Tibial artery (tissue), 4 donors: ENCODE data around the gene ADGRV1.

Experiments used
- DNase-seq, 2 donors: peaks; one replicate each; pipeline ENCODE4 v3.0.0-alpha.2; 2019
- H3K27ac ChIP-seq, 2 donors: fragments of 200-600 bp; sonication (generic) in 1 of 2; 1 replicate in 1 of 2; 2 replicates in 1 of 2; pipeline ENCODE4 v1.5.1; 2018 to 2019; ENCODE audit warnings: mild to moderate bottlenecking in 1 of 2
- H3K27me3 ChIP-seq, 2 donors: fragments of 200-600 bp; sonication (generic) in 1 of 2; one replicate each; pipeline versions ENCODE4 v1.5.1 to v1.6.0; 2016 to 2019
- H3K36me3 ChIP-seq, 3 donors: fragments of 200-600 bp; sonication (generic) in 2 of 3; one replicate each; pipeline ENCODE4 v1.5.1; 2016 to 2019; ENCODE audit warnings: mild to moderate bottlenecking in 2 of 3
- H3K4me1 ChIP-seq, 4 donors: fragments of 200-600 bp; sonication (generic) in 2 of 4; 1 replicate in 3 of 4; 2 replicates in 1 of 4; pipeline ENCODE4 v1.5.1; 2016 to 2019
- H3K4me3 ChIP-seq, 2 donors: fragments of 200-600 bp; sonication (generic) in 1 of 2; 1 replicate in 1 of 2; 2 replicates in 1 of 2; pipeline ENCODE4 v1.5.1; 2018 to 2019; ENCODE audit warnings: mild to moderate bottlenecking in 2 of 2
- H3K9me3 ChIP-seq, 3 donors: fragments of 200-600 bp; sonication (generic) in 1 of 3; one replicate each; pipeline ENCODE4 v1.5.1; 2016 to 2019
- intact Hi-C: fragments of 100-400 bp; cut with DNase I; formaldehyde crosslinking; loops from one replicate; pipeline ENCODE4 v1.15.0; 2023; ENCODE audit warnings: low total_unique reads
- TF ChIP-seq, protein P1 (sequence below), 2 experiments: fragments of 200-600 bp in 1 of 2; fragments of 450-650 bp in 1 of 2; IDR thresholded peaks; one replicate each; pipeline ENCODE4 v1.5.1; 2017 to 2019; ENCODE audit warnings: antibody characterized with exemption in 2 of 2, mild to moderate bottlenecking in 1 of 2, moderate library complexity in 1 of 2

Gene ADGRV1

DNA sequence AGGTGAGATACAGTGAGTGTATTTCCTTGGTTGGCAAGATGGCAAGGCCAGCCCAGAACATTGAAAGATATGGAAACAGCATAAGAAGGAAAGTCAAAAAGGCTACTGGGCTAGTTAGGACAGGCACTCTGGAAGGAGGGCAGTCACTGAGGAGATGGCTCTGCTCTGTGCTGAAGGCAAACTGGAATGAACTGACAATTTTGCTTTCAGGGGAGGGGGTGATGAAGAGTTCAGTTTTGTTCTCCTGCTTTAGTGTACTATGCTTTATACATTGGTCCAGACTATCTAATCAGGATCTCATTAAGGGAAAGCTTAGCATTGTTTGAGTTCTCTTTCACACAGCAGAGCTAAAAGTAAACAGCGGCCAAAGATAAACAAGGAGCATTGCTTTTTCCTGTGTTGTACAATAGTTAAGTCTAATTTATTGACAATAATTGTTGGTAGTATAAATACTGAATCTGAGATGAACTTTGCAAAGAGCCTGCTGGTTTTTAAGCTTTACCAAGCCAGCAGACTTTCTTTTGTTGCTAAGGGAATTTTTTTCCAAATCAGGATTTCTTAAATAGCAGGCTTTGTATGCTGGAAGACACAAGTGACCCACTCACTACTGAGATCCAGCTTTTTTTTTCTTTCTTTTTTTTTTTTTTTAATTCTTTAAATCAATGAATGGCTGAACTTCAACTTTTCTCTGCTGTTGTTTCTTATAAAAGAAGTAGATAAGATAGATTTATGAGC is 469.0 kb downstream of the ADGRV1 start:
- no peaks in the 10 kb centered on the region for H3K9me3 ChIP-seq
- no peaks in the 10 kb centered on the region for H3K4me1 ChIP-seq
- H3K27me3 ChIP-seq, result no peaks in the 10 kb centered on the region
- H3K4me3 ChIP-seq, result no peak overlapping the region
- no peak for DNase-seq
- H3K36me3 ChIP-seq, result no peaks in the 10 kb centered on the region
- TF ChIP-seq, protein P1, sequence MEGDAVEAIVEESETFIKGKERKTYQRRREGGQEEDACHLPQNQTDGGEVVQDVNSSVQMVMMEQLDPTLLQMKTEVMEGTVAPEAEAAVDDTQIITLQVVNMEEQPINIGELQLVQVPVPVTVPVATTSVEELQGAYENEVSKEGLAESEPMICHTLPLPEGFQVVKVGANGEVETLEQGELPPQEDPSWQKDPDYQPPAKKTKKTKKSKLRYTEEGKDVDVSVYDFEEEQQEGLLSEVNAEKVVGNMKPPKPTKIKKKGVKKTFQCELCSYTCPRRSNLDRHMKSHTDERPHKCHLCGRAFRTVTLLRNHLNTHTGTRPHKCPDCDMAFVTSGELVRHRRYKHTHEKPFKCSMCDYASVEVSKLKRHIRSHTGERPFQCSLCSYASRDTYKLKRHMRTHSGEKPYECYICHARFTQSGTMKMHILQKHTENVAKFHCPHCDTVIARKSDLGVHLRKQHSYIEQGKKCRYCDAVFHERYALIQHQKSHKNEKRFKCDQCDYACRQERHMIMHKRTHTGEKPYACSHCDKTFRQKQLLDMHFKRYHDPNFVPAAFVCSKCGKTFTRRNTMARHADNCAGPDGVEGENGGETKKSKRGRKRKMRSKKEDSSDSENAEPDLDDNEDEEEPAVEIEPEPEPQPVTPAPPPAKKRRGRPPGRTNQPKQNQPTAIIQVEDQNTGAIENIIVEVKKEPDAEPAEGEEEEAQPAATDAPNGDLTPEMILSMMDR (IDR thresholded peaks at IDR 0.05), result no peak
- H3K27ac ChIP-seq, result no peak overlapping the region
- intact Hi-C loops, result no loop called here

DNA sequence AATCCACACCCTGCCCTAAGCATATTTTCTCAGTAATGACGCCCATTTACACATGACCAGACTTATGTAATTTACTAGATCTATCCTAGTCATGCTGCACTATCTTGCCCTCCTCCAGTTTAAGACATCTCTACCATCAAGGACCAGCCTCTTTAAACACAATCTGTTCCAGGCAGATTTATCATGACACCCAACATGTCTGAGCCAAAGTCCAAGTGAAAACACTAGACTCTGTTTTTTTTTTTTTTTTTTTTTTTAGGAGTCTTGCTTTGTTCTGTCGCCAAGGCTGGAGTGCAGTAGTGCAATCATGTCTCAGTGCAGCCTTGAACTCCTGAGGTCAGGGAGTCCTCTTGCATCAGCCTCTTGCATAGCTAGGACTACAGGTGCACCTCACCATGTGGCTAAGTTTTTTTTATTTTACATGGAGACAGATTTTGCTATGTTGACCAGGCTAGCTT is 469.9 kb downstream of the ADGRV1 start:
- DNase-seq, result no peak
- Histone ChIP-seq H3K4me1 (no peaks in the 10 kb centered on the region), H3K4me3 (no peak overlapping the region), H3K9me3 (no peaks in the 10 kb centered on the region), H3K27ac (no peak overlapping the region), H3K27me3 (no peaks in the 10 kb centered on the region), H3K36me3 (no peaks in the 10 kb centered on the region)
- intact Hi-C loops, result no loop called here
- TF ChIP-seq, protein P1 (IDR thresholded peaks at IDR 0.05), result no peak

- intact Hi-C loops, result no loop called here
- Histone ChIP-seq H3K4me3 (no peak overlapping the region), H3K4me1 (no peaks in the 10 kb centered on the region), H3K27ac (no peak overlapping the region), H3K9me3 (no peaks in the 10 kb centered on the region), H3K27me3 (no peaks in the 10 kb centered on the region), H3K36me3 (no peaks in the 10 kb centered on the region)
- no peak for DNase-seq
- TF ChIP-seq, protein P1 (IDR thresholded peaks at IDR 0.05), result no peak
Observed at GRCh38 chr5:91030521-91031401, 472.2 kb downstream of the ADGRV1 start.

DNA sequence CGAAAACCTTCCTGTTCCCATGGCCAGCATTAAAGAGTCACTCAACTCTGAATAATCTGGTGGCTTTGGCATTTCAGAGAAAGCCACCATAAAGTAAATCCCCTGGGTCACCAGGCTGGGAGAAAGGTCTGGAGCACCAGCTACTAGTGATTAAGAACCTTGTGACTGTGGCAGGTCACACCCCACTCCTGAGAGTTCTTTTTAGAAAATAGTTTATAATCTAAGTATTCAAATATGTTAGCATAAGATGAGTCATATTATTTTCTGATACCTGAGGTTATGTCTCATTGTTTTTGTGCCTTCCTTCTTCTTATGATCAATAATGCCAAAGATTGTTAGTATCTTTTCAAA is 472.8 kb downstream of the ADGRV1 start:
- Histone ChIP-seq H3K4me3 (no peak overlapping the region), H3K4me1 (no peaks in the 10 kb centered on the region), H3K27ac (no peak overlapping the region), H3K36me3 (no peaks in the 10 kb centered on the region), H3K9me3 (no peaks in the 10 kb centered on the region), H3K27me3 (no peaks in the 10 kb centered on the region)
- TF ChIP-seq, protein P1 (IDR thresholded peaks at IDR 0.05), result no peak
- no peak for DNase-seq
- intact Hi-C loops, result no loop called here

GRCh38 chr5:91032125-91032524 is 473.5 kb downstream of the ADGRV1 start:
- intact Hi-C loops, result no loop called here
- no peak overlapping the region for H3K27ac ChIP-seq
- H3K4me1 ChIP-seq, result no peaks in the 10 kb centered on the region
- no peaks in the 10 kb centered on the region for H3K27me3 ChIP-seq
- H3K9me3 ChIP-seq, result no peaks in the 10 kb centered on the region
- no peaks in the 10 kb centered on the region for H3K36me3 ChIP-seq
- no peak overlapping the region for H3K4me3 ChIP-seq
- no peak for DNase-seq
- TF ChIP-seq, protein P1 (IDR thresholded peaks at IDR 0.05), result no peak
